GM12878 (cell line): ENCODE results near the gene LDLRAD4. TPM values are rescaled to one million over a fixed set of nuclear protein-coding genes. Genes with fewer than 3 reads are reported as not detected.

Source experiments
- EED ChIP-seq: sonication (generic); IDR thresholded peaks from 2 replicates; pipeline ENCODE4 v1.6.1; 2016; ENCODE audit warnings: antibody characterized with exemption, low read depth
- GABPA ChIP-seq: IDR thresholded peaks from 2 replicates; pipeline ENCODE4 v1.6.1; 2014; ENCODE audit warnings: antibody characterized with exemption, low read depth, mild to moderate bottlenecking, inconsistent platforms
- IRF3 ChIP-seq: fragments of 450-650 bp; IDR thresholded peaks from 2 replicates; pipeline ENCODE4 v1.6.1; 2014; ENCODE audit warnings: mild to moderate bottlenecking
- MLLT1 ChIP-seq: fragments of 450-650 bp; IDR thresholded peaks from 2 replicates; pipeline ENCODE4 v1.6.1; 2016; ENCODE audit warnings: mild to moderate bottlenecking
- TBL1XR1 ChIP-seq: IDR thresholded peaks from 2 replicates; pipeline ENCODE4 v1.6.1; 2012; ENCODE audit warnings: low read depth, low read length, improper control_type of control experiment
- ZNF274 ChIP-seq: IDR thresholded peaks from one replicate; pipeline ENCODE4 v1.8.0; 2011; ENCODE audit not compliant: insufficient read length, insufficient read depth
- ZNF592 ChIP-seq: fragments of 450-650 bp; IDR thresholded peaks from 2 replicates; pipeline ENCODE4 v1.6.1; 2017; ENCODE audit warnings: mild to moderate bottlenecking, moderate library complexity
- polyA plus RNA-seq, 11 experiments: library from polyadenylated mRNA; depleted of rRNA in 4 of 11; unstranded in 6 of 11; stranded (reverse) in 5 of 11; fragments of >200 nt; fragmentation: Nextera tagmentation in 4 of 11; fragmentation: Illumina TruSeq in 1 of 11; extraction: Ambion mirVana in 4 of 11; extraction: Trizol in 1 of 11; gene quantifications; 1 replicate in 1 of 11; 2 replicates in 10 of 11; pipeline versions ENCODE4 v1.2.1 to v1.2.3, GENCODE V29; 2011 to 2016; ENCODE audit warnings: inconsistent platforms in 2 of 11, missing spikeins in 2 of 11, low read depth in 1 of 11
- total RNA-seq, 4 experiments: library from RNA; depleted of rRNA in 3 of 4; stranded (reverse); fragments of >200 nt in 3 of 4; fragmentation: Illumina TruSeq in 1 of 4; extraction: Trizol in 1 of 4; gene quantifications; 2 replicates each; pipeline versions ENCODE4 v1.2.1 to v1.2.3, GENCODE V29; 2013 to 2021

LDLRAD4 gene
- total and polyA plus RNA-seq, 10 of the 15 experiments (the other 5 are each of a cell fraction or from before 2014, with no cell fraction given), result 2.7 to 16.8 (median 11.2) TPM

GRCh38 chr18:13562494-13563029 lies 344.0 kb downstream of the LDLRAD4 start (continued):
- no peak; the same call in 1 of the 2 replicates for TF ChIP-seq ZNF592
- TF ChIP-seq IRF3, result no peak
- TF ChIP-seq ZNF274, result no peak
- peak; percentile 83 for TF ChIP-seq MLLT1
- 0 out of 2 replicates have a peak, but pooled peaks have one; percentile 4 for TF ChIP-seq GABPA
- peak; percentile 87 for TF ChIP-seq TBL1XR1
- TF ChIP-seq EED, result peak; percentile 85
